Measurements from ENCODE around the gene CRYGB. TPM values are rescaled to one million over a fixed set of nuclear protein-coding genes. Genes with fewer than 3 reads are reported as not detected.
"Not testable (repeated sequence)": the region's sequence is repeated elsewhere in the genome, so short reads cannot be mapped to it uniquely, and the experiment has no call there.

The CRYGB gene
- total RNA-seq, 1 experiment from 2014 or later, result not detected

GRCh38 chr2:208124013-208124715 is 21.8 kb downstream of the CRYGB start, which contains the start of gene CRYGD:
CRYGD (minus strand) TSS chr2:208124524; CDS start chr2:208124473, 51 bp downstream.
- H4K20me1 ChIP-seq (ENCODE audit: insufficient read depth); H2AFZ ChIP-seq (ENCODE audit: low read depth, low read length, poor library complexity, severe bottlenecking); POLR2A ChIA-PET; CTCF ChIA-PET; H3K9me3 ChIP-seq (ENCODE audit: control insufficient read depth in 1 of 2, insufficient read depth in 1 of 2, low read depth in 1 of 2, low read length in 2 of 2); ATAC-seq; H3K4me2 ChIP-seq (ENCODE audit: low read length); RAD21 ChIA-PET (ENCODE audit: low non-redundant PET in 1 of 2, low total read pairs in 2 of 2, uncharacterized antibody in 2 of 2, unreplicated experiment in 2 of 2); H3K9me2 ChIP-seq (ENCODE audit: insufficient read depth); H3K27me3 ChIP-seq (ENCODE audit: insufficient read depth, low read length); H3K27ac ChIP-seq (ENCODE audit: low read depth, low read length); H3K79me2 ChIP-seq (ENCODE audit: insufficient read depth, low read length); H3K9ac ChIP-seq (ENCODE audit: low read length); H3K36me3 ChIP-seq (ENCODE audit: control insufficient read depth in 1 of 2, insufficient read depth in 2 of 2, low read length in 2 of 2); H3K4me1 ChIP-seq (ENCODE audit: control insufficient read depth in 1 of 2, insufficient read depth in 2 of 2, low read length in 2 of 2); BruUV-seq (replicated peaks); H3K4me3 ChIP-seq (replicated peaks in 1 of 2; ENCODE audit: low read depth in 1 of 2, low read length in 2 of 2); DNase-seq (ENCODE audit: low read depth, low spot score); intact Hi-C loops (cut with micrococcal nuclease): not testable (repeated sequence)

- Histone ChIP-seq H3K27me3 (ENCODE audit: insufficient read depth, low read length) (no peaks in the 10 kb centered on the region), H3K4me2 (ENCODE audit: low read length) (no peak overlapping the region), H3K4me1 (ENCODE audit: control insufficient read depth in 1 of 2, insufficient read depth in 2 of 2, low read length in 2 of 2) (no peaks in the 10 kb centered on the region), H3K36me3 (ENCODE audit: control insufficient read depth in 1 of 2, insufficient read depth in 2 of 2, low read length in 2 of 2) (no peaks in the 10 kb centered on the region), H3K9me2 (ENCODE audit: insufficient read depth) (no peaks in the 10 kb centered on the region), H4K20me1 (ENCODE audit: insufficient read depth) (no peaks in the 10 kb centered on the region), H3K27ac (ENCODE audit: low read depth, low read length) (no peak overlapping the region), H3K9ac (ENCODE audit: low read length) (no peak overlapping the region), H2AFZ (ENCODE audit: low read depth, low read length, poor library complexity, severe bottlenecking) (no peak overlapping the region), H3K9me3 (ENCODE audit: control insufficient read depth in 1 of 2, insufficient read depth in 1 of 2, low read depth in 1 of 2, low read length in 2 of 2) (no peaks in the 10 kb centered on the region), H3K4me3 (replicated peaks in 1 of 2; ENCODE audit: low read depth in 1 of 2, low read length in 2 of 2) (no peak overlapping the region), H3K79me2 (ENCODE audit: insufficient read depth, low read length) (no peaks in the 10 kb centered on the region)
- DNase-seq (ENCODE audit: low read depth, low spot score) (no peak), ATAC-seq (no peak)
- ChIA-PET CTCF (no interaction called here), POLR2A (no interaction called here), RAD21 (ENCODE audit: low non-redundant PET in 1 of 2, low total read pairs in 2 of 2, uncharacterized antibody in 2 of 2, unreplicated experiment in 2 of 2) (no interaction called here)
- intact Hi-C loops (cut with micrococcal nuclease), result no loop called here
- BruUV-seq (replicated peaks), result no TSS peak
- no peak for TF ChIP-seq EZH2phosphoT487 (IDR thresholded peaks at IDR 0.05; ENCODE audit: borderline replicate concordance)
- TF ChIP-seq ZBTB33 (IDR thresholded peaks at IDR 0.05; ENCODE audit: extremely low read depth, insufficient replicate concordance, low read length), result no peak
- no peak for TF ChIP-seq SIN3A (IDR thresholded peaks at IDR 0.05; ENCODE audit: low read depth)
- no peak for TF ChIP-seq TCF7L2 (IDR thresholded peaks at IDR 0.05; ENCODE audit: borderline replicate concordance, extremely low read depth, insufficient read depth, insufficient read length)
- no peak for TF ChIP-seq ATF3 (IDR thresholded peaks at IDR 0.05)
- TF ChIP-seq CTCF (IDR thresholded peaks at IDR 0.05 in 2 of 3, conservative IDR thresholded peaks at IDR 0.05 in 1 of 3; ENCODE audit: borderline replicate concordance in 1 of 3, insufficient read depth in 1 of 3, low read depth in 2 of 3, low read length in 2 of 3), result no peak
- TF ChIP-seq FOSL1 (IDR thresholded peaks at IDR 0.05; ENCODE audit: low read depth), result no peak
- no peak for TF ChIP-seq CEBPB (IDR thresholded peaks at IDR 0.05; ENCODE audit: low read depth)
- TF ChIP-seq JUND (IDR thresholded peaks at IDR 0.05), result no peak
- TF ChIP-seq SP1 (IDR thresholded peaks at IDR 0.05; ENCODE audit: low read depth), result no peak
- no peak for TF ChIP-seq SRF (IDR thresholded peaks at IDR 0.05; ENCODE audit: low read depth)
- no peak for TF ChIP-seq REST (IDR thresholded peaks at IDR 0.05; ENCODE audit: low read depth)
Measured at GRCh38 chr2:208122248-208122647, 23.7 kb downstream of the CRYGB start.
